HEK293T (cell line): ENCODE measurements around the gene HHAT.
"Not testable (repeated sequence)": the region's sequence is repeated elsewhere in the genome, so short reads cannot be mapped to it uniquely, and the experiment has no call there.

Experiments used
- CTCF ChIA-PET: fragments of 350-600 bp; formaldehyde crosslinking; extraction: SDS; loops from one replicate; lab custom pipeline; 2021; ENCODE audit warnings: antibody characterized with exemption, inconsistent platforms; lab: Yijun Ruan, JAX
- POLR2A ChIA-PET: fragments of 350-600 bp; formaldehyde crosslinking; extraction: SDS; loops from one replicate; lab custom pipeline; 2020; ENCODE audit warnings: antibody characterized with exemption, inconsistent platforms; lab: Yijun Ruan, JAX
- DNase-seq: peaks from one replicate; pipeline ENCODE4 v3.0.0; 2012; ENCODE audit warnings: mixed read lengths; ENCODE audit errors: extremely low spot score
- ARNT ChIP-seq: fragments of 450-650 bp; IDR thresholded peaks from 2 replicates; pipeline ENCODE4 v1.6.1; 2017; ENCODE audit warnings: mild to moderate bottlenecking
- BHLHE40 ChIP-seq: fragments of 450-650 bp; IDR thresholded peaks from 2 replicates; pipeline ENCODE4 v1.6.1; 2016; ENCODE audit warnings: mild to moderate bottlenecking, moderate library complexity, borderline replicate concordance
- CTBP1 ChIP-seq: fragments of 450-650 bp; IDR thresholded peaks from 2 replicates; pipeline ENCODE4 v1.6.1; 2016; ENCODE audit warnings: borderline replicate concordance
- ELF4 ChIP-seq: fragments of 450-650 bp; IDR thresholded peaks from 2 replicates; pipeline ENCODE4 v1.6.1; 2017; ENCODE audit warnings: antibody characterized with exemption
- FOXA1 ChIP-seq: fragments of 450-650 bp; IDR thresholded peaks from 2 replicates; pipeline ENCODE4 v1.6.1; 2016; ENCODE audit warnings: mild to moderate bottlenecking
- FOXK2 ChIP-seq: fragments of 450-650 bp; IDR thresholded peaks from 2 replicates; pipeline ENCODE4 v1.6.1; 2016; ENCODE audit warnings: mild to moderate bottlenecking
- FOXM1 ChIP-seq: fragments of 450-650 bp; IDR thresholded peaks from 2 replicates; pipeline ENCODE4 v1.6.1; 2017; ENCODE audit warnings: mild to moderate bottlenecking, borderline replicate concordance
- HDGF ChIP-seq: fragments of 450-650 bp; IDR thresholded peaks from 2 replicates; pipeline ENCODE4 v1.6.1; 2017; ENCODE audit warnings: antibody characterized with exemption, borderline replicate concordance
- L3MBTL2 ChIP-seq: fragments of 450-650 bp; conservative IDR thresholded peaks from 2 replicates; pipeline ENCODE4 v1.6.1; 2016; ENCODE audit warnings: mild to moderate bottlenecking
- LEF1 ChIP-seq: fragments of 450-650 bp; IDR thresholded peaks from 2 replicates; pipeline ENCODE4 v1.6.1; 2017; ENCODE audit warnings: mild to moderate bottlenecking, borderline replicate concordance
- NFRKB ChIP-seq: fragments of 450-650 bp; IDR thresholded peaks from 2 replicates; pipeline ENCODE4 v1.6.1; 2016; ENCODE audit warnings: mild to moderate bottlenecking, moderate library complexity
- SP1 ChIP-seq: fragments of 450-650 bp; IDR thresholded peaks from 2 replicates; pipeline ENCODE4 v1.6.1; 2017
- SUZ12 ChIP-seq: fragments of 450-650 bp; IDR thresholded peaks from 2 replicates; pipeline ENCODE4 v1.6.1; 2016; ENCODE audit warnings: mild to moderate bottlenecking
- TARDBP ChIP-seq: fragments of 450-650 bp; IDR thresholded peaks from 2 replicates; pipeline ENCODE4 v1.6.1; 2016
- ZNF384 ChIP-seq: fragments of 450-650 bp; IDR thresholded peaks from 2 replicates; pipeline ENCODE4 v1.6.1; 2016
- TF ChIP-seq, protein P1 (sequence below): fragments of 450-650 bp; IDR thresholded peaks from 2 replicates; pipeline ENCODE4 v1.6.1; 2016

HHAT gene

DNA sequence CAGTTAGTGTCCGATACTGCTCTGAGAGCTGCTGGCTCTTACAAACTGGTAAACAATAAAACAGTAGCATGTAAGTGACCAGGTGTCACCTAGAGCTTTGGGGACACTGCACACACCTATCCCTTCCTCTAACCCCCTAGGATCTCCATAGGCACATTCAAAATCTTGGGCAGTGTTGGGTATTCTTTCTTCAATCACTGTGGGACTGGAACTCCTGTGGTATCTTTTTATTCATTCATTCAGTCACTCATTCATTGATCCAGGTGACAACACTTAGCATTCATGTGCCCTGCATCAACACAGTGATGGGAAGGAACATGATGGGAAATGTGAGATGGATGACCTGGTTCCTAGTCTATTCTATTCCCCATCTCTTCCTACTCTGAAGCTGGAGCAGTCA is 73.9 kb downstream of the HHAT start:
- no peak for DNase-seq
- POLR2A ChIA-PET: interaction anchor here (1.0 kb wide), 1 partner anchor 29 kb away, joined by 3 read pairs; no protein-coding TSS in a partner anchor
- TF ChIP-seq, protein P1, sequence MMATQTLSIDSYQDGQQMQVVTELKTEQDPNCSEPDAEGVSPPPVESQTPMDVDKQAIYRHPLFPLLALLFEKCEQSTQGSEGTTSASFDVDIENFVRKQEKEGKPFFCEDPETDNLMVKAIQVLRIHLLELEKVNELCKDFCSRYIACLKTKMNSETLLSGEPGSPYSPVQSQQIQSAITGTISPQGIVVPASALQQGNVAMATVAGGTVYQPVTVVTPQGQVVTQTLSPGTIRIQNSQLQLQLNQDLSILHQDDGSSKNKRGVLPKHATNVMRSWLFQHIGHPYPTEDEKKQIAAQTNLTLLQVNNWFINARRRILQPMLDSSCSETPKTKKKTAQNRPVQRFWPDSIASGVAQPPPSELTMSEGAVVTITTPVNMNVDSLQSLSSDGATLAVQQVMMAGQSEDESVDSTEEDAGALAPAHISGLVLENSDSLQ: no peak
- TF ChIP-seq L3MBTL2 (no peak), SP1 (no peak), FOXM1 (no peak), ZNF384 (no peak), ELF4 (no peak), FOXK2 (no peak), CTBP1 (no peak), FOXA1 (no peak), SUZ12 (no peak), TARDBP (no peak)
- CTCF ChIA-PET: interaction anchor here (2.4 kb wide), 1 partner anchor 732 kb away, joined by 7 read pairs; the partner anchor contains the start of gene KCNH1

DNA sequence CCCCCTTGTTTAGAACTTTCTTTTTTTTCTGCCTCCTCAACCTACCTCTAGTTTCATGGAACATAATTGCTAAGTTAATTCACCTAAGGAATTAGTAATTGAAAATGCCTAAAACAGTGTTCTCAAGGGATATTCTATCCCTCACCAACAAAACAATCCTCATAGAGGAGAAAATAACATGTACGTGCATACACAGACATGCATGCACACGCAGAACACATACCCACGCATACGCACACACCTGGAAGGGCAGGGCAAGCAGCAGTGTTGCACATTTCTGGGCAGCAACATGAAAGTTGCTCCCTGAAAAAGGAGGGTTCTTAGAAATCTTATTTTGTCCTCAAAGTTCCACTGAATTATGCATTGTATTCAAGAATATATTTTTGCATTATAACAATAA is 76.6 kb downstream of the HHAT start:
- POLR2A ChIA-PET: no interaction called here

DNA sequence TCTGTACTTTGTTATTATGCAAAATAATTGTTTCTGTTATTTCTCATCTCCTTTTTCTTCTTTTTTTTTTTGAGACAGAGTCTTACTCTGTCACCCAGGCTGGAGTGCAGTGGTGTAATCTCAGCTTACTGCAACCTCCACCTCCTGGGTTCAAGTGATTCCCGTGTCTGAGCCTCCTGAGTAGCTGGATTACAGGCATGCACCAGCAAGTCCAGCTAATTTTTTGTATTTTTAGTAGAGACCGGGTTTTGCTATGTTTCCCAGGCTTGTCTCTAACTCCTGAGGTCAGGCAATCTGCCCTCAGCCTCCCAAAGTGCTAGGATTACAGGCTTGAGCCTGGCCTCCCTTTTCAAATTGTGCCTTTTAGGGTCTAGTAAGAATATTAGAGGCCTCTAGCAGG is 77.6 kb downstream of the HHAT start:
- DNase-seq, POLR2A ChIA-PET: not testable (repeated sequence)
- CTCF ChIA-PET: interaction anchor here (0.7 to 2.1 kb wide), 4 partner anchors 10 to 733 kb away, joined by 3 to 7 read pairs (median 5); partner anchors contain the start of gene KCNH1

More for the DNA sequence above, 76.6 kb downstream of the HHAT start:
- no peak for DNase-seq
- CTCF ChIA-PET: interaction anchor here (1.2 to 2.1 kb wide), 3 partner anchors 10 to 730 kb away, joined by 3 to 7 read pairs (median 4); no protein-coding TSS in a partner anchor
- TF ChIP-seq FOXA1: no peak
- no peak for TF ChIP-seq ELF4
- TF ChIP-seq SP1: no peak
- no peak for TF ChIP-seq HDGF
- no peak for TF ChIP-seq ZNF384

GRCh38 chr1:210407207-210407886 is 78.6 kb downstream of the HHAT start:
- ChIA-PET CTCF (interaction anchor here (0.5 to 2.1 kb wide), 5 partner anchors 9 to 732 kb away, joined by 3 to 7 read pairs (median 6); partner anchors contain the start of gene KCNH1), POLR2A (no interaction called here)
- TF ChIP-seq, protein P1: peak; percentile 61; the same call in 1 of the 2 replicates
- TF ChIP-seq FOXA1: no peak
- peak; percentile 79 for DNase-seq

- ChIA-PET POLR2A (no interaction called here), CTCF (no interaction called here)
- no peak for TF ChIP-seq ZNF384
- TF ChIP-seq ELF4: no peak
- no peak for TF ChIP-seq FOXA1
- no peak for TF ChIP-seq CTBP1
- DNase-seq: no peak
Observed at GRCh38 chr1:210407887-210408252, 79.2 kb downstream of the HHAT start.

DNA sequence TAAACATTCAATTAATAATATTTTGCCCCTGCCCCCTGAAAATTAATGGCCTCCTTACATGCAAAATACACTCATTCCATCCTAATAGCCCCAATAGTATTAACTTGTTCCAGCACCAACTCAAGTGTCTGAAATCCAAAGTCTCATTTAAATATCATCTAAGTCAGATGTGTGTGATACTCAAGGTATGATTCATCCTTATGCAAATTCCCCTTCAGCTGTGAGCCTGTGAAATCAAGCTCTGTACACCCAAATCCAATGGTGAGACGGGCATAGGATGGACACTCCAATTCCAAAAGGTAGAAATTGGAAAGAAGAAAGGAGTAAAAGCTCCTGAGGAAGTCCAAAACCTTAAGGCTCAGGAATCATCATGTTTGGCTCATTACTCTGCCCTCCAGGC is 83.5 kb downstream of the HHAT start:
- TF ChIP-seq FOXM1 (no peak), BHLHE40 (no peak), HDGF (no peak), ZNF384 (no peak), FOXA1 (no peak), ARNT (no peak), NFRKB (no peak), FOXK2 (no peak), LEF1 (no peak), CTBP1 (no peak), ELF4 (no peak), L3MBTL2 (no peak)
- POLR2A ChIA-PET: no interaction called here
- no peak for DNase-seq
- CTCF ChIA-PET: interaction anchor here (1.0 kb wide), 1 partner anchor 722 kb away, joined by 3 read pairs; the partner anchor contains the start of gene KCNH1

- CTCF ChIA-PET: no interaction called here
- POLR2A ChIA-PET: no interaction called here
- DNase-seq: no peak
- TF ChIP-seq NFRKB (no peak), ELF4 (no peak), TARDBP (no peak), FOXM1 (no peak), BHLHE40 (no peak), L3MBTL2 (no peak), HDGF (no peak), ZNF384 (no peak), SUZ12 (no peak), SP1 (no peak), LEF1 (no peak), CTBP1 (no peak), FOXK2 (no peak), FOXA1 (no peak), ARNT (no peak)
- TF ChIP-seq, protein P1: no peak
Observed at GRCh38 chr1:210413951-210414350, 85.2 kb downstream of the HHAT start.
